Neutrophil (primary cell): ENCODE measurements around the gene MIA2.
"Not testable (repeated sequence)": the region's sequence is repeated elsewhere in the genome, so short reads cannot be mapped to it uniquely, and the experiment has no call there.

Experiments used
- H3K27ac ChIP-seq: fragments of 200-600 bp; sonication (generic); 2 replicates; pipeline ENCODE4 v1.5.1; 2016; ENCODE audit warnings: mild to moderate bottlenecking, moderate library complexity
- H3K27me3 ChIP-seq: fragments of 200-600 bp; sonication (generic); 2 replicates; pipeline ENCODE4 v1.6.0; 2016; ENCODE audit warnings: mild to moderate bottlenecking
- H3K36me3 ChIP-seq: fragments of 200-600 bp; sonication (generic); 2 replicates; pipeline ENCODE4 v1.5.1; 2017
- H3K4me1 ChIP-seq, 2 experiments: fragments of 200-600 bp in 1 of 2; sonication (generic) in 1 of 2; 1 replicate in 1 of 2; 2 replicates in 1 of 2; pipeline versions ENCODE4 v1.5.1 to v1.6.1; 2013 to 2016; ENCODE audit warnings: low read depth in 1 of 2, low read length in 1 of 2, mild to moderate bottlenecking in 1 of 2, moderate library complexity in 1 of 2; ENCODE audit not compliant: control insufficient read depth in 1 of 2, insufficient read depth in 1 of 2
- H3K4me3 ChIP-seq, 2 experiments: fragments of 200-600 bp in 1 of 2; sonication (generic) in 1 of 2; 1 replicate in 1 of 2; 2 replicates in 1 of 2; pipeline ENCODE4 v1.5.1; 2013 to 2016; ENCODE audit warnings: low read depth in 1 of 2, low read length in 1 of 2, mild to moderate bottlenecking in 1 of 2, moderate library complexity in 1 of 2
- H3K9me3 ChIP-seq: fragments of 200-600 bp; sonication (generic); 2 replicates; pipeline ENCODE4 v1.5.1; 2016
- TF ChIP-seq, protein P1 (sequence below): fragments of 200-600 bp; sonication (generic); IDR thresholded peaks from 2 replicates; pipeline ENCODE4 v1.5.1; 2016; ENCODE audit warnings: antibody characterized with exemption

MIA2 gene

DNA sequence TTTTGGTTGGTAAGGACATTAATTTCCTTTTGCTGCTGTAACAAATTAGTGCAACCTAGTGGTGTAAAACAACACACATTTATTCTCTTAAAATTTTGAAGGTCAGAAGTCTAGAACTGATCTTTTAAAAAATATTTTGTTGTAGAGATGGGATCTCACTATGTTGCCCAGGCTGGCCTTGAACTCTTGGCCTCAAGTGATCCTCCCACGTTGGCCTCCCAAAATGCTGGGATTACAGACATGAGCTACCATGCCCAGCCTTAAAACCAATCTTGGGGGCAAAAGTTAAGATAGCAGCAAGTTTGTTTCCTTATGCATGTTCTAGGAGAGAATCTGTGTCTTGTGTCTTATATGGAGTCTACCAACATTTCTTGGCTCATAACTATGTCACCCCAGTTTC lies 55.8 kb downstream of the MIA2 start:
- Histone ChIP-seq H3K9me3 (no peaks in the 10 kb centered on the region), H3K27me3 (no peaks in the 10 kb centered on the region), H3K36me3 (peaks cover 66% of the 10 kb centered on the region), H3K4me1 (no peaks in the 10 kb centered on the region), H3K27ac (no peak overlapping the region), H3K4me3 (no peak overlapping the region)
- TF ChIP-seq, protein P1, sequence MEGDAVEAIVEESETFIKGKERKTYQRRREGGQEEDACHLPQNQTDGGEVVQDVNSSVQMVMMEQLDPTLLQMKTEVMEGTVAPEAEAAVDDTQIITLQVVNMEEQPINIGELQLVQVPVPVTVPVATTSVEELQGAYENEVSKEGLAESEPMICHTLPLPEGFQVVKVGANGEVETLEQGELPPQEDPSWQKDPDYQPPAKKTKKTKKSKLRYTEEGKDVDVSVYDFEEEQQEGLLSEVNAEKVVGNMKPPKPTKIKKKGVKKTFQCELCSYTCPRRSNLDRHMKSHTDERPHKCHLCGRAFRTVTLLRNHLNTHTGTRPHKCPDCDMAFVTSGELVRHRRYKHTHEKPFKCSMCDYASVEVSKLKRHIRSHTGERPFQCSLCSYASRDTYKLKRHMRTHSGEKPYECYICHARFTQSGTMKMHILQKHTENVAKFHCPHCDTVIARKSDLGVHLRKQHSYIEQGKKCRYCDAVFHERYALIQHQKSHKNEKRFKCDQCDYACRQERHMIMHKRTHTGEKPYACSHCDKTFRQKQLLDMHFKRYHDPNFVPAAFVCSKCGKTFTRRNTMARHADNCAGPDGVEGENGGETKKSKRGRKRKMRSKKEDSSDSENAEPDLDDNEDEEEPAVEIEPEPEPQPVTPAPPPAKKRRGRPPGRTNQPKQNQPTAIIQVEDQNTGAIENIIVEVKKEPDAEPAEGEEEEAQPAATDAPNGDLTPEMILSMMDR: no peak

DNA sequence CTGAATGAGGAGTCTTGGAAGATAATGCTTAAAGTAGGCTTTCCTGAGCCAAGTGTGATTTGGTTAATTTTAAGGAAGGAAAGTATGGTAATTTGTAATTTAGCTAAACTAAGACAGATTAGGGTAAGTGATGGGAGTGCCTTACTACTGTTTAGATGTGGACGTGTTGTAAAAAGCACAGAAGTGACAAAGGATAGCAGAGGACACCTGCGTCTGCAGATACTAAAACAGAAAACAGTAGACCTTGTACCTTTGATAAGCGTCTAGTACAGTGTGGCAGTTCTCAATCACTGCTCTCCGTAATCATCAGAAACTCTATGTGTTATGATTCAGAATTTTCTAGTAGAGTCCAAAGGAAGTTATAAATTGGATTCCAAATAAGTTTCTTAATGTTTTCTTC lies 58.0 kb downstream of the MIA2 start:
- Histone ChIP-seq H3K4me1 (no peaks in the 10 kb centered on the region), H3K36me3 (peaks cover 78% of the 10 kb centered on the region), H3K27me3 (no peaks in the 10 kb centered on the region), H3K9me3 (no peaks in the 10 kb centered on the region), H3K27ac (no peak overlapping the region), H3K4me3 (no peak overlapping the region)
- TF ChIP-seq, protein P1: no peak

DNA sequence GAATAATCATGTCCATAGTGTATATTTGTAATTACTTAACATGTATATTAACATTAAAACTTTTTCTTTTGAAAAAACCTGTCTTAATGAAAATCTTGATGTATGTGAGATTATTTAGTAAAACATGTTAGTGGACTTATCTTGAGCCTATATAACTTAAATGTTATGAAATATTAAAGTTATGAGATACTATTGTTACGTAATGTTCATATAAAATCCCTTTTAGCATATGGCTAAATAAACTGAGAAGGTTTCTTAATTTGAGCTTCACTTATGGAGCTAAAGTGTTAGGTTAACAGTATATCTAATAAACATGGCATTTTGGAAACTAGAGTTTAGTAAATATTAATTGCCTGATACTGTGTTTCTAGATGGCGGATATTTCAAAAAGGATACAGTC lies 59.9 kb downstream of the MIA2 start:
- TF ChIP-seq, protein P1: no peak
- Histone ChIP-seq H3K9me3 (no peaks in the 10 kb centered on the region), H3K4me1 (no peaks in the 10 kb centered on the region), H3K4me3 (no peak overlapping the region), H3K36me3 (peaks cover 80% of the 10 kb centered on the region), H3K27ac (no peak overlapping the region), H3K27me3 (no peaks in the 10 kb centered on the region)

DNA sequence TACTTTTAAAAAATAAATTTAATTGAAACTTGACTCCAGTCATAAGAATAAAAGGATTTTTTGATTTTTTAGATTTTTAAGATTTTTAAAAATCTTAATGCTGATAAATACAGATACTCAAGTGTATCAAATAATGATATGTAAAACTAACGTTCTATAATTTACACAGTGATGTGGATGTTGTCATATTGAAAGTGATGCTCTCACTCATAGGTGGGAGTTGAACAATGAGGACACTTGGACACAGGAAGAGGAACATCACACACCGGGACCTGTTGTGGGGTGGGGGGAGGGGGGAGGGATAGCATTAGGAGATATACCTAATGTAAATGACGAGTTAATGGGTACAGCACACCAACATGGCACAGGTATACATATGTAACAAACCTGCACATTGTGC lies 66.7 kb downstream of the MIA2 start:
- H3K9me3 ChIP-seq, H3K4me1 ChIP-seq, H3K4me3 ChIP-seq, H3K27me3 ChIP-seq, H3K27ac ChIP-seq: not testable (repeated sequence)
- H3K36me3 ChIP-seq: peaks cover 78% of the 10 kb centered on the region

DNA sequence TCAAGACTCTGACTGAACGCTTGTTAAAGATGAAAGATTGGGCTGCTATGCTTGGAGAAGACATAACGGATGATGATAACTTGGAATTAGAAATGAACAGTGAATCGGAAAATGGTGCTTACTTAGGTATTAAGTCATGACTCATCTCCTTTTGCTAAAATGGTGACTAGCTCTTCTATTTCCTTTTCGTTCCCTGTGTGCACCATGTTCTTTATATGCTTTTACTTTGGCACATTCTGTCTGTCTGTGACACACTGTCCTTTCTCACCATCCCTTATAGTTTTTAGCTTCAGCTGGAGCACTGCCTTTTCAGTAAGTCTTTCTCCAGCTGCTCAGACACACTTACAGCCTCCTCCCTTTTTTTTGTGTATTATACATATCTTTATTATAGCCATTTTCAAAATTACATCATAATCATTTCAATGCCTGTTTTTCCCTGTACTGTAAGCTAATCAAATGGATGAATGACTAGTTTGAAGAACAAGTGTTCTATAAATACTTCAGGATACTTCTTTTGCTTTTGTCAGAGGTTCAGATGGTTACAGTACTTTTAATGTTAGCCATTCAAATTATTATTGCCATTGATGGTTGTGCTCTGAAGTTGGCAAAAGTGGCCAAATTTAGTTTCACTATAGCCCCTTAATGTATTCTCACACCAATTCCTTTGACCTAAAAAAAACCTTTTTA lies 68.6 kb downstream of the MIA2 start:
- H3K36me3 ChIP-seq: peaks cover 72% of the 10 kb centered on the region
- TF ChIP-seq, protein P1: no peak

DNA sequence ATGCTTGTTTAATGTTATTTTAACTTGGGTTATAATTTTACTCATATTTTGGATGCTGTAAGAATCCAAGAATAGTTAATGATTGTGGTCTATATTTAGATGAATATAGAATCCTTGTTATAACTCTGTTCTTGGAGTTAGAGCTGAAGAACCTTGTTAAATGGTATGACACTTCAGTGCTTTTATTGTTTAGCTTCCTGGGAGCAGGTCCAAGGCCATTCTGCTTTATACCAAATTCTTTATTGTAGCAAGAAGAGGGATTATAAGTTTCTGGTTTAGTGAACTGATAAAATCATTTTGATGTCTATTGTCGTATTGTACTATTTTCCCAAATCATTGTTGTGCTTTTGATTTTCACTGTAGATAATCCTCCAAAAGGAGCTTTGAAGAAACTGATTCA lies 69.4 kb downstream of the MIA2 start:
- Histone ChIP-seq H3K4me3 (no peak overlapping the region), H3K9me3 (no peaks in the 10 kb centered on the region)
- TF ChIP-seq, protein P1: no peak

More for the DNA sequence above, 68.6 kb downstream of the MIA2 start:
- no peak overlapping the region for H3K27ac ChIP-seq
- H3K9me3 ChIP-seq: no peaks in the 10 kb centered on the region
- H3K4me1 ChIP-seq: no peaks in the 10 kb centered on the region
- no peaks in the 10 kb centered on the region for H3K27me3 ChIP-seq
- H3K4me3 ChIP-seq: no peak overlapping the region

More for the DNA sequence above, 69.4 kb downstream of the MIA2 start:
- Histone ChIP-seq H3K27ac (no peak overlapping the region), H3K4me1 (no peaks in the 10 kb centered on the region), H3K36me3 (peaks cover 68% of the 10 kb centered on the region), H3K27me3 (no peaks in the 10 kb centered on the region)
